KBM-7 (cell line): Measurements from ENCODE around the gene CCDC187.

Source experiments
- DNase-seq: peaks from one replicate; pipeline ENCODE4 v3.0.0-alpha.2; 2015
- in situ Hi-C: fragments of 300-500 bp; cut with MboI; formaldehyde crosslinking; loops from 2 replicates; pipeline ENCODE4 v1.14.3; 2020; ENCODE audit warnings: low sequenced_read_pairs, low pct_unique_long_range_greater_than_20kb, mixed read lengths

Gene CCDC187

GRCh38 chr9:136260936-136261472 is 42.9 kb downstream of the CCDC187 start:
- no peak for DNase-seq
- in situ Hi-C loops, result no loop called here

GRCh38 chr9:136260521-136260920 is 43.4 kb downstream of the CCDC187 start:
- DNase-seq, result no peak
- in situ Hi-C loops, result no loop called here

GRCh38 chr9:136259836-136260235 is 44.1 kb downstream of the CCDC187 start:
- no peak for DNase-seq
- in situ Hi-C loops, result no loop called here

GRCh38 chr9:136259517-136259813 is 44.4 kb downstream of the CCDC187 start:
- no peak for DNase-seq
- in situ Hi-C loops, result no loop called here

GRCh38 chr9:136258786-136259516 is 44.9 kb downstream of the CCDC187 start:
- DNase-seq, result no peak
- in situ Hi-C loops, result no loop called here

GRCh38 chr9:136258299-136258625 is 45.6 kb downstream of the CCDC187 start:
- no peak for DNase-seq
- in situ Hi-C loops, result no loop called here

GRCh38 chr9:136257381-136258298 is 46.3 kb downstream of the CCDC187 start:
- no peak for DNase-seq
- in situ Hi-C loops, result no loop called here

- in situ Hi-C loops, result no loop called here
Measured at GRCh38 chr9:136255896-136256890, 47.7 kb downstream of the CCDC187 start.

GRCh38 chr9:136255166-136255538 is 48.7 kb downstream of the CCDC187 start:
- in situ Hi-C loops, result no loop called here
- DNase-seq, result no peak

More at GRCh38 chr9:136255896-136256890, 47.7 kb downstream of the CCDC187 start:
- DNase-seq, result no peak

GRCh38 chr9:136254381-136255165 is 49.3 kb downstream of the CCDC187 start:
- no peak for DNase-seq
- in situ Hi-C loops, result no loop called here

GRCh38 chr9:136253246-136254130 is 50.4 kb downstream of the CCDC187 start:
- in situ Hi-C loops, result no loop called here

GRCh38 chr9:136252846-136253245 is 51.0 kb downstream of the CCDC187 start:
- no peak for DNase-seq
- in situ Hi-C loops, result no loop called here

More at GRCh38 chr9:136253246-136254130, 50.4 kb downstream of the CCDC187 start:
- DNase-seq, result no peak

GRCh38 chr9:136252281-136252680 is 51.6 kb downstream of the CCDC187 start:
- no peak for DNase-seq
- in situ Hi-C loops, result no loop called here

GRCh38 chr9:136251264-136252115 is 52.4 kb downstream of the CCDC187 start:
- in situ Hi-C loops, result no loop called here

GRCh38 chr9:136250676-136251075 is 53.2 kb downstream of the CCDC187 start:
- in situ Hi-C loops, result no loop called here
- DNase-seq, result no peak

More at GRCh38 chr9:136251264-136252115, 52.4 kb downstream of the CCDC187 start:
- no peak for DNase-seq

GRCh38 chr9:136249877-136250559 is 53.9 kb downstream of the CCDC187 start:
- in situ Hi-C loops, result no loop called here
- DNase-seq, result no peak
